Suppressor macrophage treated with lipopolysaccharide for 1 hour (primary cell): ENCODE data around the gene SLC25A26.

Experiments
- DNase-seq, 3 donors: peaks; one replicate each; pipeline ENCODE4 v3.0.0-alpha.2; 2020 to 2022

The SLC25A26 gene

GRCh38 chr3:66399529-66400232 lies 178.9 kb downstream of the SLC25A26 start:
- DNase-seq: no peak

GRCh38 chr3:66400411-66401156 lies 179.8 kb downstream of the SLC25A26 start:
- DNase-seq: no peak

- no peak for DNase-seq
These were observed 180.4 kb downstream of the SLC25A26 start for GRCh38 chr3:66401157-66401550.

- DNase-seq: no peak
These were observed 181.1 kb downstream of the SLC25A26 start for GRCh38 chr3:66401675-66402491.

GRCh38 chr3:66402596-66403290 lies 181.9 kb downstream of the SLC25A26 start:
- no peak for DNase-seq

- no peak for DNase-seq
These were observed 182.7 kb downstream of the SLC25A26 start for GRCh38 chr3:66403323-66403990.

GRCh38 chr3:66404197-66404596 lies 183.4 kb downstream of the SLC25A26 start:
- DNase-seq: no peak

DNA sequence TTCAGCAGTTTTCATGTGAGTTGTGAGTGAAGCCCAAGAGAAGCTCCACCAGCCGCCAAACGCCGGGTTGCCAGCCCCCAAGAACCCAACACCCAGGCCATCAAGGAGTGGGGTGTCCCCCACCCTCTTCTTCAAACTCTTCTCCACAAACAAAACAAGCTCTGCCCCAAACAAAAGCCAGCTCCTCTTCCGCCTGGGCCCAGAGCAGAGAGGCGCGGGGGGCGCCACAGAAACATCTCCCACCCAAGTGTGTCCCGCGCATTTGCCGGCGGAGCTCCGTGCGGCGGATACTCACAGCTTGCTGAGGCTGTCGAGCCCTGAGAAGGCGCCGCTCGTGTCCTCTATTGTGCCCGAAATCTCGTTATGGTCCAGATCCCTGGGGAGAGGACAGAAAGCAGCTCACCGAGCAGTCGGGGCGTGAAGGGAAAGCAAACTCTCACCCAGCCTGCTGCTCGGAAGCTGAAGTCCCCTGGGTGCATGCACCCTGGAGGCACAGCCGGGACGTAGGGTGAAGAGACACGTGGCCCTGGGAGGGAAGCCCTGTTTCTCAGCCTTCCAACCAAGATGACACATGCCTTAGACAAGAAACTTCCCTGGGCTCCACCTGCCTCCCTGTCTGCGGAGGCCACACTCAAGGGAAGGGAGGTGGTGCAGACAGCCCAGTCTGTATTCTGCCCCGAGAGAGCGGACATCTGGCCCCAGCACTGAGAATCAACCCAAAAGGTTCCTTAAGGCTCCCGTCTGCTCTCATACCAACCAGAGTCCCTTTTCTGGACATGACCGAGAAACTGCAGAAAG lies 184.3 kb downstream of the SLC25A26 start:
- DNase-seq: no peak

DNA sequence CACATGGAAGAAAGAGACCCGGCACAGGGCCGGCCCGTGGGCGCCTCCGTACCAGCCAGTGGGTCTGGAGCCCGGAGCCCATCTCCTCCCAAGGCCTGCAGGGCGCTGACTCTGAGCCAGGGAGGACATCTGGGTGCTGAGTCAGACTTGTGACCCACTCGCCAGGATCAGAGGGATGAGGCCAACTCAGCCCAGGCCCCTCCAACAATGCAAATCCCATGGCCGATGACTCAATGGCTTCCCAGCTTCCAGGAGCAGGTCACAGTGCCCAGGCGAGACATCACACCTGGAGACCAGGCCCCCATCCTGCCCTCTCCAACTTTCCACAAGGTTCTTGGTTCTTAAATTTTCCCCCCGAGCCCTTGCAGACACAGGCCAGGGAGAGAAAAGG lies 184.9 kb downstream of the SLC25A26 start:
- no peak for DNase-seq

DNA sequence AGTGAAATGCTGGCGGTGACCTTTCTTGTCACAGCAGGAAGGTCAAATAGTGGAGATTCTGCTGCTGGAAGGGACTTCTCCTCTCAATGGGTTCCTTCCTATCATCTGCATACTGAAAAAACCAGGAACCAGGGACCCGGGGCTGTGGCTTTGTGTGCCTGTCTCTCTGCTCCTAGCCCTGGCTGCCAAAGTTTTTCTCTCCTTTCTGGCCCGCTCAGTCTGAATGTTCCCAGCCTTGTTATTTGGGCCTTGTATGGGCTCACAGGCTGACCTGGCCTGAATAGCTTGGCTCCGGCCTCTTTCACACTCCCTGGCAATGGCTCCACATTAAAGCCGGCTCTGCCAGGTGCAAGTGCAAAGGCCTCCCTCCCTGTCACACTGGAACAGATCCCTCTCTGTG lies 185.4 kb downstream of the SLC25A26 start:
- DNase-seq: no peak

GRCh38 chr3:66406831-66407610 lies 186.2 kb downstream of the SLC25A26 start:
- DNase-seq: no peak

GRCh38 chr3:66407611-66408218 lies 186.9 kb downstream of the SLC25A26 start:
- DNase-seq: peak; percentile 57 to 75 (median 67)

DNA sequence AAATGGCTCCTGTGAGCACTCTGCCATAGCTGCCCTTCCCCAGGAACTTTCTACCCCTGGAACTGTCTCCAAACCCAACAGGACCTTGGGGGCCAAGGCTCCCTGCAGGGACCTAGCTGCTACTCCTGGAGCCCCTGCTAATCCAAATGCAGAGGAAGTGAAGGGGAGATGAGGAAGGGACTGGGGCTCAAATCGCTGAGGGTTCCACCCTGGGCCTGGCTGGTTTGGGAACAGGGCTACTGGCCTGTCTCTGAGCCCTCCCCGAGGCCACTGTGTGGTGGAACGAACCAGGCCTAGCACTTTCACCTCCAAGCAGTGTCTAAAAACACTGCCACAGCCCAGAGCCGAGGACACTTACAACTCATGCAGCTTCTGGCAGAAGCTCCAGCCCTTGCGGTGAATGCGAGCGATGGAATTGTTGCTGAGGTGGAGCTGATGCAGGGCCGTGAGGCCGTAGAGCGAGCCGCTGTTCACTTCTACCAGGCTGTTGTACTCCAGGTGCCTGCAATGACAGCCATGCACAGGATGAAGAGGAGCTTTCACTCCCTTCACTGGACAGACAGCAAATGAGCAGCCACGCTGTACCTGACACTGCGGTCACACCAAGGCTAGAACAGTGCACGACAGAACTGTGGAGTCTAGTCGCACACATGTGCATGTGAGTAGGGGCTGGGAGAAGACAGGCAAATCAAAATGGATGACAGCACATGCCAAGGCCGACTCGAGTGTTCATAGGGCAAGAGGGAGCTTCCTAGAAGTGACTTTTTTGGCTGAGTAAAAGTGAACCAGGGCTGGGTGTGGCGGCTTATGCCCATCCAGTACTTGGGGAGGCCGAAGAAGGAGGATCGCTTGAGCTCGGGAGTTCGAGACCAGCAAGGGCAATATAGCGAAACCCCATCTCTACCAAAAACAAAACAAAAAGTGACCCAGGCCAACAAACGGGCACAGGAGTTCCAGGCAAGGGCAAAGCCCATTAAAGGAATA lies 189.3 kb downstream of the SLC25A26 start:
- no peak for DNase-seq

DNA sequence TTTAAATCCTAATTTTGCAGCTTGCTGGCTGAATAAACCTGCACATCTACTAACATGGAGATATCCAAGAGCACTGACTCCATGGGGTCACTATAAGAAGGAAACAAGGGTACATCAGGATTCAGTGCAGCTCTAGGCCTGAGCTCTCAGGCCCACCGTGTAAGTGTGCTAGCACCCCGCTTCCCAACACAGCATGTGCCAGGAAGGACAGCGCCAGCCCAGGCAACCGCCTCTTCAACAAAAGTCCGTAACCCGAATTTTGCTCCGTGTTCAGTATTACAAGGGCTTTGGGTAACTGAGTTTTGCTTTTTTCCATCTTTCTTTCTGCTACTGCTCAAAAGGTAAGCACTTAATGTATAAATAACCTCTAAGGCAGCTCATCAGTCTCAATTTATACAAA lies 190.2 kb downstream of the SLC25A26 start:
- DNase-seq: no peak

DNA sequence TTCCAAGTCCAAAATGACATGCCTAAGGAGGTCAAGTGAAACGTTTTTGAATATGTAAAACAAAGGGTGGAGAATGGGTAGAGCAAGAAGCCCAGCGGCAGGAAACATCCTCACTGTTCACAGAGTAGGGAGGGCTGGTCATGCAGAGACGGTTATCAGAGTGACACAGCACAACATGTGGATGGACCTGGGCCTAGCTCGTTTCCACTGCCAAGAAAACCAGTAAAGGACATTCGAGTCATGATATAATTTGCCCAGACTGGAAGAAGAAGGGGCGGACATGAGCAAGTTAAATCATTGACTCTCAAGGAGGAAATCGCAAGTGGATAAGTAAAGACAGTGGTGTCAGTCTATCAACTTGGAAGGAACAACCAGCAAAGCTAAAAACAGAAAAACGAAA lies 190.7 kb downstream of the SLC25A26 start:
- DNase-seq: no peak

DNA sequence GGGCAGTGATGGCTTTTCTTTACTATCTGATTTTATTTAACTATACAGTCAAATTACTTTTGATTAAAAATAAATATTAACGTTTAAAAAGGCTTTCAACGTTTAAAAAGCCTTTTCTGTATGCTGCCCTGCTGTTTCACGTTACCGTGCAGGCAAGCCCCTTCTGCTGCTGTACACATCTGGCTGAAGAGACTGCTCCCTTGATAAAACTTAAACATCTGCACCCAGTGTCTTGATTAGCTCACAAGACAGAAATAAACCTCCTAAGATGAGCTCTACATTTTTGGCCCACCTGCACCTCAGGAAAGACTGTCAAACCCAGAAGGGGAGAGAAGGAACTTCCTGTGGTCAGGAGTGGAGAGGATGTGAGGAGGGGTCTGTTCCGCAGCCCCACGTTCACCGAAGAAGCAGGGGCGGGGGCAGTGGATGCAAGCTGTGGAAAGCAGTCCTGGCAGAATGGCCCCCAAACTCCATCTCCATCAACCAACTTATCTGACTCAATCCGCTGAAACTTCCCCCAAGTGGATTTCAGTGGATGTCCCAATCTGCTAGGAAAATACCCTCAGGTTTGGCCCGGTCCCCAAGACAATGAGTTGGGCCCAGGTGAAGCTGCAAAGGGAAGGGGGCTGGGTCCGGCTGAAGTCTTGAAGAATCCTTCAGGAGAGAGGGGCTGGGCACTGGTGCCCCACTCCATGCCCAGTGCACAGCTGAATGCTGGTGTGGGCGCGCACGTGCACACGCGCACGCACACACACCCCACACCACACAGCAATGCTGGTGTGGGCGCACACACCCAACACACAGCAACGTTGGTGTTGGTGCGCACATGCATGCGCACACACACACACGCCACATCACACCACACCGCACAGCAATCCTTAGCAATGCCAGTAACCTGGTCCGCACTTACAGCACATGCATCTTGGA lies 191.4 kb downstream of the SLC25A26 start:
- no peak for DNase-seq

- no peak for DNase-seq
These were observed 192.4 kb downstream of the SLC25A26 start for GRCh38 chr3:66413151-66413751.
